ENCODE data around the gene DSE. TPM values are rescaled to one million over a fixed set of nuclear protein-coding genes. Genes with fewer than 3 reads are reported as not detected.

DSE gene
- total and polyA plus RNA-seq, 2 donors (not counting 1 experiment from before 2014, with no cell fraction given), result 8.3 to 8.6 TPM

DNA sequence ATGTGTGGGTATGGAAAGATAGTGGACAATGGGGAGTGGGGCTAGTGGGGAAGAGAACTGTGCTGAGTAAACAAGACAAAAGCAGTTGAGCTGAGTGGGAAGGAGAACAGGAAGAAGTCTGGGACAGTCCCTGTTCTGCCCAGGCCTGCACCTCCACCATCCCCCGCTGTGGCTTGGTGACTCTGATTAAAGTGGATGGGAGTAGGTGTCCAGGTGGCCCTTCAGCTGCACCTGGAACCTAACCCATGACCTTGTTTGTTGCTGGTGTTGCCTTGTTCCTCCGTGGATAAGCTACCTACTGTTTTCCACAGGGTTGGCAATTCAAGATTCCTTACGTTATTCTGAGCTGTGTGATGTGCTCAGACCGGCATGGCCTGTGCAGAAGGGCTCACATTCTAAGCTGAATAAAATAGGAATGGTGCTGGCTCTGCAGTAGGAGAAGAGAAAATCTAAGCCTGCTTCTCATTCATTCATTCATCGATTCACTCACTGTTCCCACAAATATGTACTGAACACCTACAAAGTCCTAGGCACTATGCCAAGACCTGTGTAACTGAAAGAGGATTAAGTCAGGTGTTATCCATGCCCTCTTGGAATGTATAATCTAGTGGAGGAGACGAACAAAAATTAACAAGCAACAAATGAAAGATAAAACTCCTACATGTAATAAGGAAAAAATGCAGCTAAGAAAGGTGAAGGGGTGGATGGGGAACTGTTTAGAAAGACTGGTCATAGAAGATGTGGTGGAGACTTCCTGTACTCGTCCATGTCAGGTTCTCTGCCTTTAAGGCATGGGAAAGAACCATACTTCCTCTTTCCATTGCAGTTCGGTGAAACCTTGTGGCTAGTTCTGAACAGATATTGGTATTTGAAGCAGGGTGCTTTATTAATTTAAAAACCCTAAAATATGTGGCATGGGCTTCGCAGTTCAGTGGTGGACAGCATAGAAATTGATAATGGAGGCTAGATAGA is 80.3 kb downstream of the DSE start:
- Mint-ChIP-seq H3K27me3 (no peaks in the 10 kb centered on the region), H3K27ac (peak overlapping the region; percentile 76), H3K9me3 (ENCODE audit: insufficient read depth) (no peaks in the 10 kb centered on the region), H3K4me1 (peaks cover 33% of the 10 kb centered on the region), H3K4me3 (peak overlapping the region; percentile 54)
- Histone ChIP-seq H3K4me2 (replicated peaks; ENCODE audit: low read depth, low read length, poor library complexity, severe bottlenecking) (peak overlapping the region; percentile 42), H4K20me1 (ENCODE audit: control insufficient read depth, insufficient read depth, low read length, poor library complexity, severe bottlenecking) (no peaks in the 10 kb centered on the region), H3K36me3 (replicated peaks in 1 of 2; ENCODE audit: control extremely low read depth in 1 of 2, control insufficient read depth in 1 of 2, extremely low read depth in 1 of 2, insufficient read depth in 2 of 2, low read length in 1 of 2) (no peaks in the 10 kb centered on the region), H3K4me3 (ENCODE audit: control extremely low read depth in 1 of 5, extremely low read depth in 1 of 5, insufficient read depth in 1 of 5, low read depth in 2 of 5, low read length in 4 of 5) (no peak overlapping the region), H3K27me3 (replicated peaks in 1 of 4; ENCODE audit: control extremely low read depth in 1 of 4, control insufficient read depth in 3 of 4, insufficient read depth in 4 of 4, low read length in 3 of 4) (no peaks in the 10 kb centered on the region), H3K9ac (ENCODE audit: low read length) (no peak overlapping the region), H3K4me1 (ENCODE audit: control insufficient read depth in 2 of 2, insufficient read depth in 2 of 2, low read length in 2 of 2) (peaks cover 15 to 19% of the 10 kb centered on the region in 2 donors), H3K79me2 (ENCODE audit: control insufficient read depth, insufficient read depth, low read length) (no peaks in the 10 kb centered on the region), H2AFZ (ENCODE audit: insufficient read depth, low read depth, low read length, poor library complexity, severe bottlenecking) (no peak overlapping the region), H3K9me3 (ENCODE audit: control extremely low read depth in 1 of 3, control insufficient read depth in 2 of 3, insufficient read depth in 1 of 3, low read length in 2 of 3) (no peaks in the 10 kb centered on the region), H3K27ac (ENCODE audit: low read length in 2 of 2) (no peak overlapping the region)
- peak; percentile 69 for DNase-seq
- peak; percentile 88 for ATAC-seq (ENCODE audit: low read depth)
- ChIA-PET CTCF (interaction anchor here (0.6 to 1.9 kb wide), 6 partner anchors 9 to 234 kb away, joined by 3 to 10 read pairs (median 4); partner anchors contain the start of gene DSE), POLR2A (interaction anchor here (0.7 kb wide), 1 partner anchor 65 kb away, joined by 5 read pairs; no protein-coding TSS in a partner anchor)
- intact Hi-C loops (cut with micrococcal nuclease), result loop anchor here (1.0 kb wide), 1 partner anchor 11 kb away; no protein-coding TSS in a partner anchor
- TF ChIP-seq EZH2 (IDR thresholded peaks at IDR 0.05; ENCODE audit: borderline replicate concordance, insufficient read depth, low read depth, low read length, poor library complexity, severe bottlenecking), result no peak
- TF ChIP-seq, protein P1, sequence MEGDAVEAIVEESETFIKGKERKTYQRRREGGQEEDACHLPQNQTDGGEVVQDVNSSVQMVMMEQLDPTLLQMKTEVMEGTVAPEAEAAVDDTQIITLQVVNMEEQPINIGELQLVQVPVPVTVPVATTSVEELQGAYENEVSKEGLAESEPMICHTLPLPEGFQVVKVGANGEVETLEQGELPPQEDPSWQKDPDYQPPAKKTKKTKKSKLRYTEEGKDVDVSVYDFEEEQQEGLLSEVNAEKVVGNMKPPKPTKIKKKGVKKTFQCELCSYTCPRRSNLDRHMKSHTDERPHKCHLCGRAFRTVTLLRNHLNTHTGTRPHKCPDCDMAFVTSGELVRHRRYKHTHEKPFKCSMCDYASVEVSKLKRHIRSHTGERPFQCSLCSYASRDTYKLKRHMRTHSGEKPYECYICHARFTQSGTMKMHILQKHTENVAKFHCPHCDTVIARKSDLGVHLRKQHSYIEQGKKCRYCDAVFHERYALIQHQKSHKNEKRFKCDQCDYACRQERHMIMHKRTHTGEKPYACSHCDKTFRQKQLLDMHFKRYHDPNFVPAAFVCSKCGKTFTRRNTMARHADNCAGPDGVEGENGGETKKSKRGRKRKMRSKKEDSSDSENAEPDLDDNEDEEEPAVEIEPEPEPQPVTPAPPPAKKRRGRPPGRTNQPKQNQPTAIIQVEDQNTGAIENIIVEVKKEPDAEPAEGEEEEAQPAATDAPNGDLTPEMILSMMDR (IDR thresholded peaks at IDR 0.05), result no peak
- WGBS (ENCODE audit: insufficient coverage), result 61% methylated on average over 2 of the region's 9 CpGs

DNA sequence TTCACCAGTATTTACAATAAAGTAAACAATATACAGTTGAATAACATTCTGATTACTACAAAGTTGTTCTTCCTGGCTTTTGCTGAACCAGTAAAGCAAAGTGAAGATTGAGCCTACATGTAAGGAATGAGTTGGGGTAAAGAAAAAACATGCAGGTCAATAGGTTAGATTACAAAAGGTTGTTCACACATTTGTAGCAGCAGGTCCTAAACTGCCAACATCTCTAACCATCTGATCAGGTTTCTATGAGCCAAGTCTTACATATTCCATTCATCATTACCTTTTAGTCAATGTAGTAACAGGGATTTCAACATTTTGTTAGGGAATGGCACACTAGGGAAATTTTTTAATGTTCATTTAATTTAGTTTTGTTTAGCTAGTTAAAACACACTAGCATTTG is 81.2 kb downstream of the DSE start:
- CTCF ChIA-PET, result interaction anchor here (0.6 to 1.9 kb wide), 3 partner anchors 8 to 164 kb away, joined by 3 to 10 read pairs (median 3); no protein-coding TSS in a partner anchor
- DNase-seq, result no peak
- Histone ChIP-seq H3K9me3 (ENCODE audit: control extremely low read depth in 1 of 3, control insufficient read depth in 2 of 3, insufficient read depth in 1 of 3, low read length in 2 of 3) (no peaks in the 10 kb centered on the region), H3K9ac (ENCODE audit: low read length) (no peak overlapping the region), H3K4me2 (replicated peaks; ENCODE audit: low read depth, low read length, poor library complexity, severe bottlenecking) (no peak overlapping the region), H3K27ac (ENCODE audit: low read length in 2 of 2) (no peak overlapping the region), H3K36me3 (replicated peaks in 1 of 2; ENCODE audit: control extremely low read depth in 1 of 2, control insufficient read depth in 1 of 2, extremely low read depth in 1 of 2, insufficient read depth in 2 of 2, low read length in 1 of 2) (no peaks in the 10 kb centered on the region), H4K20me1 (ENCODE audit: control insufficient read depth, insufficient read depth, low read length, poor library complexity, severe bottlenecking) (no peaks in the 10 kb centered on the region), H3K4me3 (ENCODE audit: control extremely low read depth in 1 of 5, extremely low read depth in 1 of 5, insufficient read depth in 1 of 5, low read depth in 2 of 5, low read length in 4 of 5) (no peak overlapping the region), H3K27me3 (replicated peaks in 1 of 4; ENCODE audit: control extremely low read depth in 1 of 4, control insufficient read depth in 3 of 4, insufficient read depth in 4 of 4, low read length in 3 of 4) (no peaks in the 10 kb centered on the region), H3K79me2 (ENCODE audit: control insufficient read depth, insufficient read depth, low read length) (no peaks in the 10 kb centered on the region), H3K4me1 (ENCODE audit: control insufficient read depth in 2 of 2, insufficient read depth in 2 of 2, low read length in 2 of 2) (peaks cover 15 to 18% of the 10 kb centered on the region in 2 donors), H2AFZ (ENCODE audit: insufficient read depth, low read depth, low read length, poor library complexity, severe bottlenecking) (no peak overlapping the region)
- intact Hi-C loops (cut with micrococcal nuclease), result loop anchor here (1.0 kb wide), 1 partner anchor 10 kb away; no protein-coding TSS in a partner anchor
- Mint-ChIP-seq H3K27ac (no peak overlapping the region), H3K4me1 (peaks cover 31% of the 10 kb centered on the region), H3K9me3 (ENCODE audit: insufficient read depth) (no peaks in the 10 kb centered on the region), H3K27me3 (no peaks in the 10 kb centered on the region), H3K4me3 (no peak overlapping the region)
- TF ChIP-seq, protein P1 (IDR thresholded peaks at IDR 0.05), result no peak
- no peak for TF ChIP-seq EZH2 (IDR thresholded peaks at IDR 0.05; ENCODE audit: borderline replicate concordance, insufficient read depth, low read depth, low read length, poor library complexity, severe bottlenecking)
- POLR2A ChIA-PET, result no interaction called here
- no peak for ATAC-seq (ENCODE audit: low read depth)
